GM18520 (cell line): ENCODE data around the gene CTSL.

Experiments used
- ATAC-seq: cut with Tn5 transposase; IDR thresholded peaks from one replicate; pipeline ENCODE4 v1.9.1; 2021; ENCODE audit not compliant: unreplicated experiment

Gene CTSL

DNA sequence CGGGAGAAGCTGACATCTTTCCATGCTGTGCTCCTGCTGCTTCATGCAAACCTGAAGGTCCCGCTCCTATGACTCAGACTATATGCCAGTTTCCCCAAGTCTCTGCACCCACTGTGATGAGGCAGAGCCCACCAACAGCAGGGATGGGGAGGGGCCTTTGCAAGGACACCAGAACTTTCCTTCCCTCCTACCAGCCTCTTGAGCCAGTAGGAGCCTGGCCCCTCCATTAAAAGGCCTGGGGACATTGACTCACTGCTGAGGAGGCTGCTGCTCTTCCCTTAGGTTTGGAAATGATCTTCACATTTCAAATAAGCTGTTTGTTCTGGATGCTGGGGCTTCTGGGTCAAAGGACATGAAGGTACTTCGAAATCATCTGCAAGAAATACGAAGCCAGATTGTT lies 26.1 kb upstream of the CTSL start:
- ATAC-seq: no peak

DNA sequence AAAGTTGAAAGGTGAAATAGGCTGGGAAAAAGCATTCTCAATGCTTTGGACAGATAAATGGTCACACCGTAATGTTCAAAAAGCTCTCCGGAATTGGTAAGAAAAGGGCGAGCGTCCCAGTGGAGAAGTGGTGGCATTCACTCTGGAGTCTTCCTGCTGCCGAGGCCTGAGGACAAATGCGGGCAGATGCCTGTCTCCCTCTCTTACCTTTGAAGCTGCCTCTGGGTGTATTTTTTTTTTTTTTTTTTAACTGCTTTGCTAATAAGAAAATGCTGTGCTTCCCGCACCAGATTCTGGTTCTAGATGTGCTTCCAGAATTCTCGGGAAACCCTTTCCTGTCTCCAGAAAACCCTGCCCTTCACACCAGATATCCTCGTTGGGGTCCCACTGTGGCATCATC lies 24.4 kb upstream of the CTSL start:
- ATAC-seq: no peak

GRCh38 chr9:87701931-87702421 lies 23.9 kb upstream of the CTSL start:
- no peak for ATAC-seq

GRCh38 chr9:87702921-87703320 lies 23.0 kb upstream of the CTSL start:
- ATAC-seq: no peak

- ATAC-seq: no peak
These were observed 22.2 kb upstream of the CTSL start for GRCh38 chr9:87703636-87704276.

DNA sequence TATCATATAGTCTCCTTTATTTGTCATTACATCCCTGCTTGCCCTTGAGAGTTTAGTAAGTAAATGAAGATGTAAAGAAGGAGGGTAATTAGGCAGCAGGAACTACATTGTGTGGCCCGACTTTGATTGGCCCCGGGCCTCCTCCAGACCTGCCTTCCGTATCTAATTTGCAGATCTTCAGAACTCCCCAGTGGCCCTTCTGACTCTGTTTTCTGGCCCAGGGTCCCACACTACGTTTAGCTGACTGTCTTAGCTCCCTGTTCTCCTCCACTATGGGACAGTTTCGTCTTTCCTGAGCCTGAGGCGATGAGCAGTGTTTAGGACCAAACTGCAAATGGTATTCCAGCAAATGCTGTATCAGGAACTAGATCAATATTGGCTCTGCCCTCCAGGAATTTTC lies 21.6 kb upstream of the CTSL start:
- no peak for ATAC-seq

DNA sequence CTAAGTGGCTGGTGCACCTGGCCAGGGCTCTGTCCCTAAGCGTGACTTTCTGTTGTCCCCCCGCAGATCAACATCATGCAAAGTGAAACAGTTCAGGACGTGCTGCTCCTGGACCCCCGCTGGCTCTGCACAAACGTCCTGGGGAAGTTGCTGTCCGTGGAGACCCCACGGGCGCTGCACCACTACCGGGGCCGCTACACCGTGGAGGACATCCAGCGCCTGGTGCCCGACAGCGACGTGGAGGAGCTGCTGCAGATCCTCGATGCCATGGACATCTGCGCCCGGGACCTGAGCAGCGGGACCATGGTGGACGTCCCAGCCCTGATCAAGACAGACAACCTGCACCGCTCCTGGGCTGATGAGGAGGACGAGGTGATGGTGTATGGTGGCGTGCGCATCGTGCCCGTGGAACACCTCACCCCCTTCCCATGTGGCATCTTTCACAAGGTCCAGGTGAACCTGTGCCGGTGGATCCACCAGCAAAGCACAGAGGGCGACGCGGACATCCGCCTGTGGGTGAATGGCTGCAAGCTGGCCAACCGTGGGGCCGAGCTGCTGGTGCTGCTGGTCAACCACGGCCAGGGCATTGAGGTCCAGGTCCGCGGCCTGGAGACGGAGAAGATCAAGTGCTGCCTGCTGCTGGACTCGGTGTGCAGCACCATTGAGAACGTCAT lies 19.7 kb upstream of the CTSL start:
- no peak for ATAC-seq

DNA sequence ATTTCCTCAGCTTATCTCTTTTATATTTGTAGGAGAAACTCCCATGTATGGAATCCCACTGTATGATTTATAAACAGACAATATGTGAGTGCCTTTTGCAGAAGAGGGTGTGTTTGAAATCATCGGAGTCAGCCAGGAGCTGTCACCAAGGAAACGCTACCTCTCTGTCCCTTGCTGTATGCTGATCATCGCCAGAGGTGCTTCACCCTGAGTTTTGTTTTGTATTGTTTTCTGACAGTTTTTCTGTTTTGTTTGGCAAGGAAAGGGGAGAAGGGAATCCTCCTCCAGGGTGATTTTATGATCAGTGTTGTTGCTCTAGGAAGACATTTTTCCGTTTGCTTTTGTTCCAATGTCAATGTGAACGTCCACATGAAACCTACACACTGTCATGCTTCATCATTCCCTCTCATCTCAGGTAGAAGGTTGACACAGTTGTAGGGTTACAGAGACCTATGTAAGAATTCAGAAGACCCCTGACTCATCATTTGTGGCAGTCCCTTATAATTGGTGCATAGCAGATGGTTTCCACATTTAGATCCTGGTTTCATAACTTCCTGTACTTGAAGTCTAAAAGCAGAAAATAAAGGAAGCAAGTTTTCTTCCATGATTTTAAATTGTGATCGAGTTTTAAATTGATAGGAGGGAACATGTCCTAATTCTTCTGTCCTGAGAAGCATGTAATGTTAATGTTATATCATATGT lies 18.0 kb upstream of the CTSL start:
- ATAC-seq: no peak

GRCh38 chr9:87708546-87708945 lies 17.4 kb upstream of the CTSL start:
- ATAC-seq: no peak

- ATAC-seq: no peak
These were observed 16.8 kb upstream of the CTSL start for GRCh38 chr9:87708986-87709728.

DNA sequence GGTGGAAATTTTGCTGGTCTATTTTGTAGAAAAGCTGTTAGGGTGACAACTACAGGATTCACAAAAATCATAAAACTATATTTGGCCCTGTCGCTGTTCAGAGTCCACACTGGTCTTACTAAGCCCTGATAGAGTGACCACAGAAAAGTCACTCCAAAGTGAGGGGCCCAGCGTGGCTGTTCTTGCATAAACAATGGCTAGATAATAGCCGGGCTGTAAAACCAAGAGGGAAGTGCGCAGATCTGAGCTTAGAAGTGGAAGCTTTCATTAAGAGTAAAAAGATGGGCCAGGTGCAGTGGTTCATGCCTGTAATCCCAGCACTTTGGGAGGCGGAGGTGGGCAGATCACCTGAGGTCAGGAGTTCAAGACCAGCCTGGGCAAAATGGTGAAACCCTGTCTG lies 15.5 kb upstream of the CTSL start:
- ATAC-seq: no peak

GRCh38 chr9:87711857-87712800 lies 13.8 kb upstream of the CTSL start:
- no peak for ATAC-seq

GRCh38 chr9:87712801-87713277 lies 13.1 kb upstream of the CTSL start:
- ATAC-seq: no peak

- no peak for ATAC-seq
These were observed 12.5 kb upstream of the CTSL start for GRCh38 chr9:87713278-87713987.

DNA sequence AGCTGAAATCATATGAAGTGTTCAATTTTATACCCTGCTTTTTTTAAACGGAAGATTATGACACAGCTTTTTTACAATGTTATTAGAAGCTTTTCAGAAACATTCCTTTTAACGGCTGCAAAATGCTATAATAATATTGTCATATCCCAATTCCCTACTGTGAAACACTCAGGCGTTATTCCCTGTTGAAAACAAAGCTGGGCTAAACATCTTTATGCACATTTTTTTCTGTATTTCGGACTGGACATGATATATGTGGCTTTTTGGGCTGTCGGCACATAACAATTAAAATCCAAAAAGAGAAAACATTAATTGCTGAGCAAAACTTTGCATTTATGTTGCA lies 12.0 kb upstream of the CTSL start:
- ATAC-seq: no peak

GRCh38 chr9:87714819-87715218 lies 11.1 kb upstream of the CTSL start:
- ATAC-seq: no peak

- ATAC-seq: no peak
These were observed 9.8 kb upstream of the CTSL start for GRCh38 chr9:87716141-87716540.

- ATAC-seq: no peak
These were observed 8.5 kb upstream of the CTSL start for GRCh38 chr9:87717456-87717855.

DNA sequence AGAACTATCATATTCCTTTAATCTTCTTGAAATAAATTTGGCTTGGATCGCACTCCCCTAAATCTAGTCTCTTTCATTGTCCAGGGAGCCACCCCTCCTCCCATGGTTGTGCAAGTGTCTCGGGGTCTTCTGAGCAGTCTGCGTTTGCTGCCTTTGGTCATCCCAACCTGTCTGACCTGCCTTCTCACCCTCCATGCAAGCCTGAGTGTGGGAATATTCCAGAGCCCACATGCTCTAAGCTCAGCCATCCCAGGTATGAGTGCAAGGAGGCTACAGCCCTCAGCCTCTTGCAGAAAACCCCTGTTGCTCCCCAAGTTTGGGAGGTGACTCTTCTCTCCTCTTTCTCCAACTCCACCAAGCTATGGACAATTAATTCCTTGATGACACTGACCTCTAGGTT lies 7.7 kb upstream of the CTSL start:
- ATAC-seq: no peak
